Osteocyte (in vitro differentiated cells): Measurements from ENCODE around the gene CNEP1R1. TPM values are rescaled to one million over a fixed set of nuclear protein-coding genes. Genes with fewer than 3 reads are reported as not detected.

Experiments
- DNase-seq: peaks from one replicate; pipeline ENCODE4 v3.0.0; 2021; ENCODE audit warnings: mixed read lengths; ENCODE audit not compliant: unreplicated experiment; ENCODE audit errors: extremely low spot score
- H3K27ac Mint-ChIP-seq: one replicate; pipeline ENCODE4 v1.8.0; 2021; ENCODE audit warnings: mild to moderate bottlenecking, mixed read lengths; ENCODE audit not compliant: unreplicated experiment
- H3K27me3 Mint-ChIP-seq: one replicate; pipeline ENCODE4 v1.8.0; 2021; ENCODE audit warnings: mixed read lengths; ENCODE audit not compliant: unreplicated experiment
- H3K36me3 Mint-ChIP-seq: one replicate; pipeline ENCODE4 v1.8.0; 2021; ENCODE audit warnings: mixed read lengths; ENCODE audit not compliant: unreplicated experiment
- H3K4me1 Mint-ChIP-seq: one replicate; pipeline ENCODE4 v1.8.0; 2021; ENCODE audit warnings: mixed read lengths; ENCODE audit not compliant: unreplicated experiment
- H3K4me3 Mint-ChIP-seq: one replicate; pipeline ENCODE4 v1.8.0; 2021; ENCODE audit warnings: mild to moderate bottlenecking, moderate library complexity, mixed read lengths; ENCODE audit not compliant: unreplicated experiment
- H3K9me3 Mint-ChIP-seq: one replicate; pipeline ENCODE4 v1.8.0; 2021; ENCODE audit warnings: mixed read lengths; ENCODE audit not compliant: unreplicated experiment
- CTCF ChIP-seq: fragments of 200-600 bp; sonication (generic); IDR thresholded peaks from 2 replicates; pipeline ENCODE4 v1.5.0; 2021; ENCODE audit warnings: antibody characterized with exemption, mild to moderate bottlenecking, moderate library complexity
- total RNA-seq: library from RNA; stranded (reverse); gene quantifications from 2 replicates; pipeline ENCODE4 v1.2.1, GENCODE V29; 2021

CNEP1R1 gene
- total RNA-seq, 1 donor from 2014 or later, result 23.0 TPM

GRCh38 chr16:50037662-50038220, 12.7 kb downstream of the CNEP1R1 start:
- Mint-ChIP-seq H3K27ac (no peak overlapping the region), H3K36me3 (peaks cover 21% of the 10 kb centered on the region), H3K4me3 (no peak overlapping the region), H3K9me3 (no peaks in the 10 kb centered on the region), H3K27me3 (peaks cover 10% of the 10 kb centered on the region), H3K4me1 (no peaks in the 10 kb centered on the region)
- no peak for DNase-seq
- no peak for TF ChIP-seq CTCF

GRCh38 chr16:50038286-50038685, 13.3 kb downstream of the CNEP1R1 start:
- Mint-ChIP-seq H3K27me3 (peaks cover 15% of the 10 kb centered on the region), H3K36me3 (peaks cover 19% of the 10 kb centered on the region), H3K4me3 (no peak overlapping the region)

GRCh38 chr16:50038756-50039529, 13.9 kb downstream of the CNEP1R1 start:
- Mint-ChIP-seq H3K27ac (no peak overlapping the region), H3K4me3 (no peak overlapping the region), H3K9me3 (no peaks in the 10 kb centered on the region), H3K36me3 (peaks cover 19% of the 10 kb centered on the region), H3K4me1 (no peaks in the 10 kb centered on the region), H3K27me3 (peaks cover 22% of the 10 kb centered on the region)
- DNase-seq, result no peak
- no peak for TF ChIP-seq CTCF

More at GRCh38 chr16:50038286-50038685, 13.3 kb downstream of the CNEP1R1 start:
- no peaks in the 10 kb centered on the region for H3K4me1 Mint-ChIP-seq
- H3K27ac Mint-ChIP-seq, result no peak overlapping the region
- no peak for DNase-seq
- TF ChIP-seq CTCF, result no peak
- no peaks in the 10 kb centered on the region for H3K9me3 Mint-ChIP-seq

- H3K9me3 Mint-ChIP-seq, result no peaks in the 10 kb centered on the region
- H3K27ac Mint-ChIP-seq, result no peak overlapping the region
- H3K36me3 Mint-ChIP-seq, result peaks cover 12% of the 10 kb centered on the region
- DNase-seq, result no peak
- peaks cover 30% of the 10 kb centered on the region for H3K27me3 Mint-ChIP-seq
- no peaks in the 10 kb centered on the region for H3K4me1 Mint-ChIP-seq
- TF ChIP-seq CTCF, result no peak
- no peak overlapping the region for H3K4me3 Mint-ChIP-seq
Observed at GRCh38 chr16:50040018-50040417, 15.0 kb downstream of the CNEP1R1 start.

- no peak for TF ChIP-seq CTCF
- Mint-ChIP-seq H3K9me3 (no peaks in the 10 kb centered on the region), H3K4me3 (no peak overlapping the region), H3K36me3 (peaks cover 9% of the 10 kb centered on the region), H3K27ac (no peak overlapping the region), H3K4me1 (no peaks in the 10 kb centered on the region), H3K27me3 (peaks cover 34% of the 10 kb centered on the region)
- DNase-seq, result no peak
Observed at GRCh38 chr16:50040710-50041109, 15.7 kb downstream of the CNEP1R1 start.
